ENCODE measurements around the gene GAS7.

The GAS7 gene

DNA sequence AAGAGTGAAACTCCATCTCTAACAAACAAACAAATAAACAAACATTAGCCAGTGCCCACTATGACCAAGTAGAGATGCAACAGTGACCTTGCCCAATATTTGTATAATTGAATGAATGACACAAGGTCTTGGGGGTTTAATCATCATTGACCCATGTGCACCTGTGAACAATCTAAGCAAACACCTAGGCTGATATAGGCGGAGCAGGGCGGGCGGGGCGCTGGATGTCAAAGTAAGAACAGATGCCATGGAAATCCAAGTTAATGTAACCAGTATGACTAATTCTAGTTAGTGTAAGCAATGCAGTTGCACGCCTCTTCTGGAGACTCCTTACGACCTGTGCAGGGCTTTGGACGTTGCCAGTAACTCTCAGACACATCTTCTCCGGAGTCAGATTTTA lies 310.9 kb downstream of the GAS7 start:
- Histone ChIP-seq H3K36me3 (ENCODE audit: control insufficient read depth in 2 of 2, insufficient read depth in 2 of 2, low read length in 2 of 2) (no peaks in the 10 kb centered on the region), H3K4me3 (ENCODE audit: low read length in 2 of 2) (no peak overlapping the region), H3K27ac (ENCODE audit: low read length) (no peak overlapping the region), H3K9ac (ENCODE audit: low read length in 2 of 2) (no peak overlapping the region), H3K9me3 (ENCODE audit: control insufficient read depth in 2 of 2, low read length in 2 of 2) (peaks cover 3 to 4% of the 10 kb centered on the region in 2 donors), H3K27me3 (ENCODE audit: control insufficient read depth in 1 of 2, insufficient read depth in 2 of 2, low read length in 2 of 2) (no peaks in the 10 kb centered on the region), H3K4me1 (ENCODE audit: control insufficient read depth, insufficient read depth, low read length) (no peaks in the 10 kb centered on the region)

DNA sequence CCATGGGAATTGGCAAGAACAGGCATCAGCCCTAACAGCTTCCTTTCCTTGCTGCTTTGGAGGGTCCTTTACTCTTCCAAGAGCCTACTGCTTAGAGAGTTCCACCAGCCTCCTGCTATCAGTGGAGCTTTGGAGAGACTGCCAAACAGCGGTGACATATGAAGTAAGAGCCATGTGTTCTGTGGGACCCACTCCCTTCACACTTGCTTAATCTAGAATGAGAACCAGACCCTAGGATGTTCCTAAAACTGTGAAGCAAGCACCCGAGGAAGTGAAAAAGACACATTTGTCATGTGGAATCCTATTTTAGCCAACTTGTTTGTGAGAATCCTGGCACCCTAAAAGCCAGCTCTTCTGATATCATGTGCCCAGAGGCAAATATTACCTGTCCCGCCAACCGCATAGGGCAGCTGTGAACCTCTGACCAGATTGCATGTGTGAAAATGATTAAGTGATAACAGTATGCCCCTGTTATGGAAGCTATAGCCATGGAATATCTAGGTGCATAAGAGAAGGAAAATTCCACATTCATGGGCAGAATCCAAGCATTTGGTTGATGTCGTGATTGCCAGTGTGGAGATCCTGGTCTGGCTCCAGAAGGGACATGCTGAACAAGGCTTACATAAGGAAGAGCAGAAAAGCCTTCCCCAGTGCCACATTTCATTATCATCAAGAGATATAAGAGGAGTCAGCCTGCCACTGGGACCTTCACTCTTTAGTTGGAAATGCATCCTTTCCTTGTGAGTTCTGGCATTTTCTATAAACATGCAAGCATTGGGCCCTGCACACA lies 312.1 kb downstream of the GAS7 start:
- Histone ChIP-seq H3K9ac (ENCODE audit: low read length in 2 of 2) (no peak overlapping the region), H3K36me3 (ENCODE audit: control insufficient read depth in 2 of 2, insufficient read depth in 2 of 2, low read length in 2 of 2) (no peaks in the 10 kb centered on the region), H3K4me1 (ENCODE audit: control insufficient read depth, insufficient read depth, low read length) (no peaks in the 10 kb centered on the region), H3K4me3 (ENCODE audit: low read length in 2 of 2) (no peak overlapping the region), H3K27me3 (ENCODE audit: control insufficient read depth in 1 of 2, insufficient read depth in 2 of 2, low read length in 2 of 2) (no peaks in the 10 kb centered on the region), H3K9me3 (ENCODE audit: control insufficient read depth in 2 of 2, low read length in 2 of 2) (peaks cover 4 to 8% of the 10 kb centered on the region in 2 donors), H3K27ac (ENCODE audit: low read length) (no peak overlapping the region)

DNA sequence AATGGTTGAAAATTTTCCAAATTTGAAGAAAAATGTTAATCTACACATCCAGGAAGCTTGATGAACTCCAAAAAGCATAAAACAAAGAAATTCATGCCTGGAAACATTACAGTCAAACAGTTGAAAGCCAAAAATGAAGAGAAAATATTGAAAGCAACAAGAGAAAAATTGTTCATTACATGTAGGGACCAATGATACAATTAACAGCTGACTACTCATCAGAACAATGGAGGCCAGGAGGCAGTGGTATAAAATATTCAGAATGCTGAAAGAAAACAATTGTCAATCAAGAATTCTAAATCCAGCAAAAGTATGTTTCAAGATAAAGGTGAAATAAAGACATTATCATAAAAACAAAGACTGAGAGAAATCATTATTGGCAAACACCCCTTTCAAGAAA lies 315.0 kb downstream of the GAS7 start:
- no peak overlapping the region for H3K4me3 ChIP-seq (ENCODE audit: low read length in 2 of 2)
- no peak overlapping the region for H3K27ac ChIP-seq (ENCODE audit: low read length)
- H3K27me3 ChIP-seq (ENCODE audit: control insufficient read depth in 1 of 2, insufficient read depth in 2 of 2, low read length in 2 of 2) = no peaks in the 10 kb centered on the region
- H3K36me3 ChIP-seq (ENCODE audit: control insufficient read depth in 2 of 2, insufficient read depth in 2 of 2, low read length in 2 of 2) = no peaks in the 10 kb centered on the region
- H3K9me3 ChIP-seq (ENCODE audit: control insufficient read depth in 2 of 2, low read length in 2 of 2) = peaks cover 4 to 8% of the 10 kb centered on the region in 2 donors
- H3K9ac ChIP-seq (ENCODE audit: low read length in 2 of 2) = no peak overlapping the region
- no peaks in the 10 kb centered on the region for H3K4me1 ChIP-seq (ENCODE audit: control insufficient read depth, insufficient read depth, low read length)

GRCh38 chr17:9880582-9880999 lies 317.8 kb downstream of the GAS7 start:
- H3K9me3 ChIP-seq (ENCODE audit: control insufficient read depth in 2 of 2, low read length in 2 of 2) = peaks cover 4 to 8% of the 10 kb centered on the region in 2 donors
- H3K27ac ChIP-seq (ENCODE audit: low read length) = no peak overlapping the region
- no peak overlapping the region for H3K9ac ChIP-seq (ENCODE audit: low read length in 2 of 2)
- no peak overlapping the region for H3K4me3 ChIP-seq (ENCODE audit: low read length in 2 of 2)
- H3K27me3 ChIP-seq (ENCODE audit: control insufficient read depth in 1 of 2, insufficient read depth in 2 of 2, low read length in 2 of 2) = no peaks in the 10 kb centered on the region
- peaks cover 2% of the 10 kb centered on the region for H3K4me1 ChIP-seq (ENCODE audit: control insufficient read depth, insufficient read depth, low read length)
- H3K36me3 ChIP-seq (ENCODE audit: control insufficient read depth in 2 of 2, insufficient read depth in 2 of 2, low read length in 2 of 2) = no peaks in the 10 kb centered on the region

DNA sequence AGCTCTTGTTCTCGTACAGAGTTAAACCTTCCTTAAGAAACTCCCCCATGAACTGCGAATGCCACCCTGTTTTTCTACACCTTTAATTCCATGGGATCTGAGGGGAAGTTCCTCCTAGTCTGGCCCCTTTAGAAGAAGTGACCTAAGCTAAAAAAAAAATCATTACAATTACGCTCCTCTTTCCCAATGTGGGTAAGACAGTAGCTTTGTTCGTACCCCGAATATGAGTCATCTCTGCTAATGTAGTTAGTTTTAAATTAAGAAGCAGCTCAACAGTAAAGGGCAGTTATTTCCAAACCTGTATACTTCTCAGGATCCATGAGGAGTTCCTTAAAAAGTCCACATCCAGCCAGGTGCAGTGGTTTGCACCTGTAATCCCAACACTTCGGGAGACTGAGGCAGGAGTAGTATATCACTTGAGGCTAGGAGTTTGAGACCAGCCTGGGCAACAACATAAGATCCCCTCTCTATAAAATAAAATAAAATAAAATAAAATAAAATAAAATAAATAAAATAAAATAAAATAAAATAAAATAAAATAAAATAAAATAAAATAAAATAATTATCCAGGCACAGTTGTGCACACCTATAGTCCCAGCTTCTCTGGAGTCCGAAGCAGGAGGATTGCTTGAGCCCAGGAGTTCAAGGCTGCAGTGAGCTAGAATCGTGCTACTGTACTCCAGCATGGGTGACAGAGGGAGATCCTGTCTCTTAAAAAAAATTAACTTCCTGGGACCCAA lies 319.4 kb downstream of the GAS7 start:
- no peaks in the 10 kb centered on the region for H3K27me3 ChIP-seq (ENCODE audit: control insufficient read depth in 1 of 2, insufficient read depth in 2 of 2, low read length in 2 of 2)
- H3K4me3 ChIP-seq (ENCODE audit: low read length in 2 of 2) = no peak overlapping the region
- H3K36me3 ChIP-seq (ENCODE audit: control insufficient read depth in 2 of 2, insufficient read depth in 2 of 2, low read length in 2 of 2) = no peaks in the 10 kb centered on the region

DNA sequence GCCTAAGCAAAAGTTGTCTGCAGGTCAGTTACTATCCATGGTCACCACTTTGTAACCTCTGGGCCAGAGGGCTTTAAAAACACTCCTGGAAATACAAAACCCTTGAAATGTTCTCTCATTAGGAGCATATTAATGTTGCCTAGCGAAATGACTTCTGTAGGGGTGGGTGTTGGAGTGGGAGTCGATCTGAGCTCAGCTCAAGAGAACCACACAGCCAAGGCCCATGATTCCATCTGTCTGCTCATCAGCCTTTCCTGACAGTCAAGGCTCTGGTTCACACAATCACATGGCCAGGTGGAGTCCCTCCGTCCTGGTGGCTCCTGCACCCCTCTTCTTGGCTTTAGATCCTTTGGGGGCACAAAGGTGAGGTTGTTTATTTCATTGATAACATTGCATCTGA lies 320.1 kb downstream of the GAS7 start:
- Histone ChIP-seq H3K9ac (ENCODE audit: low read length in 2 of 2) (no peak overlapping the region), H3K9me3 (ENCODE audit: control insufficient read depth in 2 of 2, low read length in 2 of 2) (peaks cover 4 to 8% of the 10 kb centered on the region in 2 donors), H3K27ac (ENCODE audit: low read length) (no peak overlapping the region), H3K4me3 (ENCODE audit: low read length in 2 of 2) (no peak overlapping the region), H3K27me3 (ENCODE audit: control insufficient read depth in 1 of 2, insufficient read depth in 2 of 2, low read length in 2 of 2) (no peaks in the 10 kb centered on the region), H3K4me1 (ENCODE audit: control insufficient read depth, insufficient read depth, low read length) (peaks cover 12% of the 10 kb centered on the region), H3K36me3 (ENCODE audit: control insufficient read depth in 2 of 2, insufficient read depth in 2 of 2, low read length in 2 of 2) (no peaks in the 10 kb centered on the region)

More for the DNA sequence above, 319.4 kb downstream of the GAS7 start:
- no peak overlapping the region for H3K27ac ChIP-seq (ENCODE audit: low read length)
- peaks cover 4 to 8% of the 10 kb centered on the region in 2 donors for H3K9me3 ChIP-seq (ENCODE audit: control insufficient read depth in 2 of 2, low read length in 2 of 2)
- H3K9ac ChIP-seq (ENCODE audit: low read length in 2 of 2) = no peak overlapping the region
- H3K4me1 ChIP-seq (ENCODE audit: control insufficient read depth, insufficient read depth, low read length) = peaks cover 12% of the 10 kb centered on the region

- Histone ChIP-seq H3K9me3 (ENCODE audit: control insufficient read depth in 2 of 2, low read length in 2 of 2) (no peaks in the 10 kb centered on the region), H3K36me3 (ENCODE audit: control insufficient read depth in 2 of 2, insufficient read depth in 2 of 2, low read length in 2 of 2) (no peaks in the 10 kb centered on the region), H3K27me3 (ENCODE audit: control insufficient read depth in 1 of 2, insufficient read depth in 2 of 2, low read length in 2 of 2) (no peaks in the 10 kb centered on the region), H3K4me3 (ENCODE audit: low read length in 2 of 2) (no peak overlapping the region), H3K9ac (ENCODE audit: low read length in 2 of 2) (no peak overlapping the region), H3K4me1 (ENCODE audit: control insufficient read depth, insufficient read depth, low read length) (peaks cover 12% of the 10 kb centered on the region), H3K27ac (ENCODE audit: low read length) (peak overlapping the region; percentile 31)
Measured at GRCh38 chr17:9875441-9875840, 323.0 kb downstream of the GAS7 start.

DNA sequence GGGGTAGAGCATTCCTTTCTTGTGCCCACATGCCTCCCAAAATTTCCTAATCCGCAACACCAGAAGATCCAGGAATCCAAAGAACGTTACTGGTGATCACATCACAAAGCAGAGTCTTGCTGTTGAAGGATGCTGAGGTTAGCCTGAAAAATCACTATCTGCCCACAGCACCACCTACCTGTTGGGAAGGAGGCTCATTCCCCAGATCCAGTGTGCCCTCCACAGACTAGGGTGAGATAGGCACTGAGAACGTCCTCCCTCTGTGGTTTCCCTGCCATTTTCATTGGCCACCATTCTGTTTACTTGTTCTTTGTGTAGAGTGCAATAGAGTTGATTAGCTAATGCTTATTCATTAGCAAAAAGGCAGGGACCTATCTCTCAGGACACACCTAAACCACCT lies 323.7 kb downstream of the GAS7 start:
- Histone ChIP-seq H3K4me1 (ENCODE audit: control insufficient read depth, insufficient read depth, low read length) (peaks cover 12% of the 10 kb centered on the region), H3K27ac (ENCODE audit: low read length) (peak overlapping the region; percentile 31), H3K4me3 (ENCODE audit: low read length in 2 of 2) (no peak overlapping the region), H3K9ac (ENCODE audit: low read length in 2 of 2) (no peak overlapping the region), H3K27me3 (ENCODE audit: control insufficient read depth in 1 of 2, insufficient read depth in 2 of 2, low read length in 2 of 2) (no peaks in the 10 kb centered on the region), H3K9me3 (ENCODE audit: control insufficient read depth in 2 of 2, low read length in 2 of 2) (no peaks in the 10 kb centered on the region), H3K36me3 (ENCODE audit: control insufficient read depth in 2 of 2, insufficient read depth in 2 of 2, low read length in 2 of 2) (no peaks in the 10 kb centered on the region)

- peaks cover 12% of the 10 kb centered on the region for H3K4me1 ChIP-seq (ENCODE audit: control insufficient read depth, insufficient read depth, low read length)
- no peak overlapping the region for H3K9ac ChIP-seq (ENCODE audit: low read length in 2 of 2)
- H3K4me3 ChIP-seq (ENCODE audit: low read length in 2 of 2) = no peak overlapping the region
- H3K36me3 ChIP-seq (ENCODE audit: control insufficient read depth in 2 of 2, insufficient read depth in 2 of 2, low read length in 2 of 2) = no peaks in the 10 kb centered on the region
- no peaks in the 10 kb centered on the region for H3K9me3 ChIP-seq (ENCODE audit: control insufficient read depth in 2 of 2, low read length in 2 of 2)
- no peaks in the 10 kb centered on the region for H3K27me3 ChIP-seq (ENCODE audit: control insufficient read depth in 1 of 2, insufficient read depth in 2 of 2, low read length in 2 of 2)
- H3K27ac ChIP-seq (ENCODE audit: low read length) = no peak overlapping the region
Measured at GRCh38 chr17:9872852-9873251, 325.6 kb downstream of the GAS7 start.

DNA sequence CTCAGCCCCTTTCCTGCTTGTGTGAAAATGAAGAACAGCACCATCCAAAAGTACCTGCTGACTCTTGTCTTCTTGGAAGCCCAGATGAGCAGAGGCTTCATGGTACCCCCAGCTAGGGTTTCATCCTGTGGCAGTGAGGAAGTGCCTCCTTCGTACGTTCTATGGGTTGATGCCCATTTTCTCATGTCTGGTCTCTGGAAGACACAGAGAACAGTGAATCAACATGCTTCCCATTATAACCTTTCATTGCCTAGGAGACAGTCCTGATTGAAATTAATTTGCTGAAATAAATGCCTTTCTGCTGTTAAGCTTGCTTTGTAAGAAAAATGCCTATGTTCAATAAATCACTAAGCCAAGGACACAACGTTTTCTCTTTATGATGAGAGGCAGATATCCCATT lies 329.9 kb downstream of the GAS7 start:
- H3K4me3 ChIP-seq (ENCODE audit: low read length in 2 of 2) = no peak overlapping the region
- no peaks in the 10 kb centered on the region for H3K4me1 ChIP-seq (ENCODE audit: control insufficient read depth, insufficient read depth, low read length)
- no peak overlapping the region for H3K9ac ChIP-seq (ENCODE audit: low read length in 2 of 2)
- no peaks in the 10 kb centered on the region for H3K9me3 ChIP-seq (ENCODE audit: control insufficient read depth in 2 of 2, low read length in 2 of 2)
- H3K27me3 ChIP-seq (ENCODE audit: control insufficient read depth in 1 of 2, insufficient read depth in 2 of 2, low read length in 2 of 2) = no peaks in the 10 kb centered on the region
- no peaks in the 10 kb centered on the region for H3K36me3 ChIP-seq (ENCODE audit: control insufficient read depth in 2 of 2, insufficient read depth in 2 of 2, low read length in 2 of 2)
- no peak overlapping the region for H3K27ac ChIP-seq (ENCODE audit: low read length)

DNA sequence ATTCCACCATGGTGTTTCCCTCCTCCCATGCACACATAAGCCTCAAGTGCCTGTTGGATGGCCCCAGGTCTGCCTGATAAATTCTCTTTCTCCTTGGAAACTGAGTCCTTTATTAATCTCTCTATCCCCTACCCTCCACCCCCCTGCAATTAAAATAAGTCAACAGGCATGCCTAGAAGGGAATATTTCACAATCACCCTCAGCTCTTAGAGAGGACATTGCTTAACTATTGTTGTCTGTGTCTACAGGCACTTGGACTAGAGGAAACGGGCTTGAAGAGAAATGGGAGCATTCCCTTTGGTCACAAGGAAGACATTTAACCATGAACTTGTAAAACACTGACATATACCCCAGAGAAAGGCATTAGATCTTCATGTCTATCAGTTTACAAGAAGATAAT lies 332.8 kb downstream of the GAS7 start:
- H3K4me1 ChIP-seq (ENCODE audit: control insufficient read depth, insufficient read depth, low read length) = no peaks in the 10 kb centered on the region
- no peak overlapping the region for H3K9ac ChIP-seq (ENCODE audit: low read length in 2 of 2)
- H3K27ac ChIP-seq (ENCODE audit: low read length) = no peak overlapping the region

More for the DNA sequence above, 332.8 kb downstream of the GAS7 start:
- no peak overlapping the region for H3K4me3 ChIP-seq (ENCODE audit: low read length in 2 of 2)
- H3K36me3 ChIP-seq (ENCODE audit: control insufficient read depth in 2 of 2, insufficient read depth in 2 of 2, low read length in 2 of 2) = no peaks in the 10 kb centered on the region
- H3K9me3 ChIP-seq (ENCODE audit: control insufficient read depth in 2 of 2, low read length in 2 of 2) = no peaks in the 10 kb centered on the region
- H3K27me3 ChIP-seq (ENCODE audit: control insufficient read depth in 1 of 2, insufficient read depth in 2 of 2, low read length in 2 of 2) = no peaks in the 10 kb centered on the region

All from stomach smooth muscle (tissue), 2 donors.